ENCODE results near the gene CELF1. TPM values are rescaled to one million over a fixed set of nuclear protein-coding genes. Genes with fewer than 3 reads are reported as not detected.
"Not testable (repeated sequence)": the region's sequence is repeated elsewhere in the genome, so short reads cannot be mapped to it uniquely, and the experiment has no call there.

CELF1 gene
- total RNA-seq, 1 donor = 128 TPM

GRCh38 chr11:47531666-47532065, 21.3 kb downstream of the CELF1 start:
- no peak for DNase-seq (ENCODE audit: low read depth)
- no peak for TF ChIP-seq CTCF (IDR thresholded peaks at IDR 0.05; ENCODE audit: insufficient read depth, low read depth, low read length)
- no peak overlapping the region for H3K4me3 ChIP-seq (ENCODE audit: low read depth, low read length)

- not testable (repeated sequence) for DNase-seq (ENCODE audit: low read depth); H3K4me3 ChIP-seq (ENCODE audit: low read depth, low read length)
Measured at GRCh38 chr11:47530721-47531120, 22.2 kb downstream of the CELF1 start.

- DNase-seq (ENCODE audit: low read depth) = no peak
- TF ChIP-seq CTCF (IDR thresholded peaks at IDR 0.05; ENCODE audit: insufficient read depth, low read depth, low read length) = no peak
- H3K4me3 ChIP-seq (ENCODE audit: low read depth, low read length) = no peak overlapping the region
Measured at GRCh38 chr11:47529951-47530350, 23.0 kb downstream of the CELF1 start.

GRCh38 chr11:47527186-47527585, 25.7 kb downstream of the CELF1 start:
- DNase-seq (ENCODE audit: low read depth) = no peak
- TF ChIP-seq CTCF (IDR thresholded peaks at IDR 0.05; ENCODE audit: insufficient read depth, low read depth, low read length) = no peak
- H3K4me3 ChIP-seq (ENCODE audit: low read depth, low read length) = no peak overlapping the region

GRCh38 chr11:47526032-47526431, 26.9 kb downstream of the CELF1 start:
- H3K4me3 ChIP-seq (ENCODE audit: low read depth, low read length); DNase-seq (ENCODE audit: low read depth): not testable (repeated sequence)

GRCh38 chr11:47524291-47524874, 28.5 kb downstream of the CELF1 start:
- no peak for DNase-seq (ENCODE audit: low read depth)
- TF ChIP-seq CTCF (IDR thresholded peaks at IDR 0.05; ENCODE audit: insufficient read depth, low read depth, low read length) = no peak
- peak overlapping the region; percentile 3 for H3K4me3 ChIP-seq (ENCODE audit: low read depth, low read length)

- TF ChIP-seq CTCF (IDR thresholded peaks at IDR 0.05; ENCODE audit: insufficient read depth, low read depth, low read length) = no peak
- peak; percentile 90 for DNase-seq (ENCODE audit: low read depth)
- H3K4me3 ChIP-seq (ENCODE audit: low read depth, low read length) = peak overlapping the region; percentile 17
Measured at GRCh38 chr11:47523490-47524225, 29.3 kb downstream of the CELF1 start.
